ENCODE measurements around the gene MYO7B.

DNA sequence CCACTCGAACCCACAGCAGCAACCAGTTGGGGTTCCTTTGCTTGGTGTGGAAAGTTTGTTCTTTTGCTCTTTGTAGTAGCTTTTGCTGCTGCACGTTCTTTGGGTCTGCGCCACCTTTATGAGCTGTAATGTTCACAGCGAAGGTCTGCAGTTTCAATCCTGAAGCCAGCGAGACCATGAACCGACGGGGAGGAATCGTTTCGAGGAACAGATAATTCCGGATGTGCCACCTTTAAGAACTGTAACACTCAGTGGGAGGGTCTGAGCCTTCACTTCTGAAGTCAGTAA lies 124.8 kb downstream of the MYO7B start:
- TF ChIP-seq, protein P1, sequence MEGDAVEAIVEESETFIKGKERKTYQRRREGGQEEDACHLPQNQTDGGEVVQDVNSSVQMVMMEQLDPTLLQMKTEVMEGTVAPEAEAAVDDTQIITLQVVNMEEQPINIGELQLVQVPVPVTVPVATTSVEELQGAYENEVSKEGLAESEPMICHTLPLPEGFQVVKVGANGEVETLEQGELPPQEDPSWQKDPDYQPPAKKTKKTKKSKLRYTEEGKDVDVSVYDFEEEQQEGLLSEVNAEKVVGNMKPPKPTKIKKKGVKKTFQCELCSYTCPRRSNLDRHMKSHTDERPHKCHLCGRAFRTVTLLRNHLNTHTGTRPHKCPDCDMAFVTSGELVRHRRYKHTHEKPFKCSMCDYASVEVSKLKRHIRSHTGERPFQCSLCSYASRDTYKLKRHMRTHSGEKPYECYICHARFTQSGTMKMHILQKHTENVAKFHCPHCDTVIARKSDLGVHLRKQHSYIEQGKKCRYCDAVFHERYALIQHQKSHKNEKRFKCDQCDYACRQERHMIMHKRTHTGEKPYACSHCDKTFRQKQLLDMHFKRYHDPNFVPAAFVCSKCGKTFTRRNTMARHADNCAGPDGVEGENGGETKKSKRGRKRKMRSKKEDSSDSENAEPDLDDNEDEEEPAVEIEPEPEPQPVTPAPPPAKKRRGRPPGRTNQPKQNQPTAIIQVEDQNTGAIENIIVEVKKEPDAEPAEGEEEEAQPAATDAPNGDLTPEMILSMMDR (IDR thresholded peaks at IDR 0.05; ENCODE audit: borderline replicate concordance, extremely low read depth, low read length, poor library complexity, severe bottlenecking): no peak
- TF ChIP-seq EZH2 (IDR thresholded peaks at IDR 0.05; ENCODE audit: borderline replicate concordance, low read depth, low read length, severe bottlenecking): no peak
